Breast epithelium (tissue), 4 donors: ENCODE measurements around the gene TLE6. TPM values are rescaled to one million over a fixed set of nuclear protein-coding genes. Genes with fewer than 3 reads are reported as not detected.

ENCODE experiments used
- DNase-seq, 2 donors: peaks; one replicate each; pipeline ENCODE4 v3.0.0-alpha.2; 2019; ENCODE audit warnings: low spot score in 2 of 2
- H3K27ac ChIP-seq, 2 donors: fragments of 200-600 bp; sonication (generic) in 1 of 2; one replicate each; pipeline ENCODE4 v1.5.1; 2016 to 2019; ENCODE audit warnings: mild to moderate bottlenecking in 1 of 2
- H3K27me3 ChIP-seq, 2 donors: fragments of 200-600 bp; sonication (generic) in 1 of 2; one replicate each; pipeline versions ENCODE4 v1.5.1 to v1.6.0; 2017 to 2019; ENCODE audit warnings: control low read depth in 1 of 2, mild to moderate bottlenecking in 1 of 2
- H3K36me3 ChIP-seq: fragments of 200-600 bp; one replicate; pipeline ENCODE4 v1.5.1; 2019
- H3K4me1 ChIP-seq, 2 donors: fragments of 200-600 bp; sonication (generic); one replicate each; pipeline ENCODE4 v1.5.1; 2016 to 2019; ENCODE audit warnings: control low read depth in 1 of 2
- H3K4me3 ChIP-seq, 3 donors: fragments of 200-600 bp; sonication (generic); 1 replicate in 2 of 3; 2 replicates in 1 of 3; pipeline ENCODE4 v1.5.1; 2016 to 2019; ENCODE audit warnings: mild to moderate bottlenecking in 3 of 3, moderate library complexity in 2 of 3
- H3K9me3 ChIP-seq, 2 donors: fragments of 200-600 bp; sonication (generic) in 1 of 2; one replicate each; pipeline ENCODE4 v1.5.1; 2016 to 2019; ENCODE audit warnings: control low read depth in 1 of 2
- POLR2A ChIP-seq: fragments of 450-650 bp; IDR thresholded peaks from one replicate; pipeline ENCODE4 v1.6.1; 2016; ENCODE audit warnings: antibody characterized with exemption, mild to moderate bottlenecking, moderate library complexity
- POLR2AphosphoS5 ChIP-seq, 3 donors: sonication (generic); formaldehyde crosslinking; IDR thresholded peaks; one replicate each; pipeline ENCODE4 v1.6.1; 2017; ENCODE audit warnings: antibody characterized with exemption in 3 of 3
- intact Hi-C: fragments of 100-400 bp; cut with DNase I; formaldehyde crosslinking; loops from one replicate; pipeline ENCODE4 v1.15.1; 2023; ENCODE audit warnings: low total_unique reads
- total RNA-seq, 3 donors: library from RNA; depleted of rRNA; stranded (reverse); fragments of >200 nt; gene quantifications; one replicate each; pipeline ENCODE4 v1.1.0, GENCODE V29; 2016
- TF ChIP-seq, protein P1 (sequence below), 3 donors: fragments of 450-650 bp; IDR thresholded peaks; one replicate each; pipeline ENCODE4 v1.5.1; 2016 to 2017; ENCODE audit warnings: antibody characterized with exemption in 3 of 3, mild to moderate bottlenecking in 3 of 3, moderate library complexity in 3 of 3

Gene TLE6
- total RNA-seq, 3 donors from 2014 or later: 1.6 to 4.3 (median 3.2) TPM

DNA sequence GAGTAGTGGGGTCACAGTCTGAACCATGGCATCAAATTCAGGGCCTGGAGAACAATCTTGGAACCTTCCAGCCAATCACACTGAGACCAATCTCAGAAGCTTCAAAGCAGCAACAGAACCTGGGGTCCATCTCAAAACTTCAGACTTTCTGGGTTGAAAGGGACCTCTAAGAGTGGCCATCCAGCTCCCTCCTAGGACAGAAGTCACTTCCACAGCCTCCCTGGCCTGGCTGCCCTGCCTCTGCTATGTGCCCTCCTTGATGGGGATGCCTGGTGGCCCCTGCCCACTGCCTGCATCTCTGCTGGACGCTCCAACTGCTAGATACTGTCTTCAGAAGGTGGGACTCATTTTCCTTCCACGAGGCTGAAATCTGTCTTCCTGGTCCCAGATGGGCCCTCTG lies 49.9 kb downstream of the TLE6 start:
- Histone ChIP-seq H3K27me3 (no peaks in the 10 kb centered on the region), H3K4me3 (no peak overlapping the region), H3K36me3 (no peaks in the 10 kb centered on the region), H3K9me3 (no peaks in the 10 kb centered on the region), H3K27ac (peak overlapping the region; percentile 79 to 87), H3K4me1 (peaks cover 0 to 6% of the 10 kb centered on the region in 2 donors)
- no peak for DNase-seq
- TF ChIP-seq POLR2AphosphoS5 (IDR thresholded peaks at IDR 0.05) (no peak), POLR2A (no peak)
- TF ChIP-seq, protein P1, sequence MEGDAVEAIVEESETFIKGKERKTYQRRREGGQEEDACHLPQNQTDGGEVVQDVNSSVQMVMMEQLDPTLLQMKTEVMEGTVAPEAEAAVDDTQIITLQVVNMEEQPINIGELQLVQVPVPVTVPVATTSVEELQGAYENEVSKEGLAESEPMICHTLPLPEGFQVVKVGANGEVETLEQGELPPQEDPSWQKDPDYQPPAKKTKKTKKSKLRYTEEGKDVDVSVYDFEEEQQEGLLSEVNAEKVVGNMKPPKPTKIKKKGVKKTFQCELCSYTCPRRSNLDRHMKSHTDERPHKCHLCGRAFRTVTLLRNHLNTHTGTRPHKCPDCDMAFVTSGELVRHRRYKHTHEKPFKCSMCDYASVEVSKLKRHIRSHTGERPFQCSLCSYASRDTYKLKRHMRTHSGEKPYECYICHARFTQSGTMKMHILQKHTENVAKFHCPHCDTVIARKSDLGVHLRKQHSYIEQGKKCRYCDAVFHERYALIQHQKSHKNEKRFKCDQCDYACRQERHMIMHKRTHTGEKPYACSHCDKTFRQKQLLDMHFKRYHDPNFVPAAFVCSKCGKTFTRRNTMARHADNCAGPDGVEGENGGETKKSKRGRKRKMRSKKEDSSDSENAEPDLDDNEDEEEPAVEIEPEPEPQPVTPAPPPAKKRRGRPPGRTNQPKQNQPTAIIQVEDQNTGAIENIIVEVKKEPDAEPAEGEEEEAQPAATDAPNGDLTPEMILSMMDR (IDR thresholded peaks at IDR 0.05): no peak
- intact Hi-C loops: loop anchor here (2.0 kb wide), 1 partner anchor 40 kb away; no protein-coding TSS in a partner anchor

DNA sequence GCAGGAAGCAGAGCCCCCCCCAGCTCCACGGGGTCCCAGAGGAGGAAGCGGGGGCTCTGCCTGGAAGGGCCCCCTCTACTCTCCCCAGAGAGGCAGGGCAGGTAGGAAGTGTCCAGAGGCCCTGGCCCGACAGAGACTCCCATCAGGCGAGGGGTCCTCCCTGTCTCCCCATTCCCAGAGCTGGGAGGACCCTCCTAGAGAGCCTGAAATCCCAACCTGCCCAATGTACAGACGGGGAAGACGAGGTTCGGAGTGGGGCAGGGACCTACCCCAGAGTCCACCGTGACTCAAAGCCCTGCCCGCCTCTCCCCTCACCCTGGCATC lies 50.6 kb downstream of the TLE6 start:
- no peaks in the 10 kb centered on the region for H3K9me3 ChIP-seq
- H3K27me3 ChIP-seq: no peaks in the 10 kb centered on the region
- DNase-seq: no peak
- H3K4me1 ChIP-seq: peaks cover 0 to 6% of the 10 kb centered on the region in 2 donors
- peak overlapping the region; percentile 70 to 72 (median 71) for H3K4me3 ChIP-seq
- H3K27ac ChIP-seq: peak overlapping the region; percentile 79 to 87
- TF ChIP-seq POLR2A (no peak), POLR2AphosphoS5 (IDR thresholded peaks at IDR 0.05) (no peak)
- TF ChIP-seq, protein P1 (IDR thresholded peaks at IDR 0.05): no peak
- no peaks in the 10 kb centered on the region for H3K36me3 ChIP-seq
- intact Hi-C loops: loop anchor here (2.0 kb wide), 1 partner anchor 41 kb away; no protein-coding TSS in a partner anchor

DNA sequence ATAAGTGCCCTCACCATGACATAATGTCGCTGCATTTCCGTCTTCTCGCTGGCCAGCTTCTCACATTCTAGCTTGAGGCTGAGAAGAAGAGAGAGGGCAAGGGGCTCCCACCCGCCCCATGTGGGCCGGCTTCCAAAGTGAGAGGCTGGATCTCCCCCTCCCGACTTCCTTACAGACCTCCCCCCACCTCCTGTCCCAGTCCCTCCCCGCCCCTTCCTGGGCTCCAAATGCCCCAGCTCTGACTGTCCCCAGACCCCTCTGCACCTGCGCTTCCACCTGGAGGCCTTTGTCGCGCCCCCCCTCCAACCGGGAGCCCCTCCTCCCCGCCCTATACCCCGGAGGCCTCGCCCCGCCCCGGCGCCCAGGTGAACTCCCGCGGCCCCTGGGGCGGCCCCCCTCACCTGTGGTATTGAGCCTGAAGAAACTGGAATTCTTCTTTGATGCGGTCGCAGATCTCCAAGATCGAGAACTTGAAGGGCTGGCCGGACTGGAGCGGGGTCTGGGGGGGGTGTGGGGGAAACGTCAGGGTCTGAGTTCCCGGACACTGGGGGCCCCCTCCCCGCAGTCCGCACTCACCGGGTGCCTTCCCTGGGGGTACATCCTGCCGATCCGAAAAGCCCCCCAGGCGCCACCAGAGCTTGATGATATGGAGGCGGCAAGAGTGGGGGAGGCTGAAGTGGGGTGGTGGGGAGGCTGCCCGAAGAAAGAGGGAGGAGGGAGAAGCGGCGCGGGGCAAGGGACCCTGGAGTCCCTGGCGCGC lies 51.1 kb downstream of the TLE6 start:
- H3K36me3 ChIP-seq: no peaks in the 10 kb centered on the region
- intact Hi-C loops: no loop called here
- no peaks in the 10 kb centered on the region for H3K9me3 ChIP-seq
- H3K4me3 ChIP-seq: peak overlapping the region; percentile 70 to 72 (median 71)
- H3K4me1 ChIP-seq: peaks cover 0 to 6% of the 10 kb centered on the region in 2 donors
- no peaks in the 10 kb centered on the region for H3K27me3 ChIP-seq
- H3K27ac ChIP-seq: peak overlapping the region; percentile 79 to 87
- TF ChIP-seq POLR2A (no peak), POLR2AphosphoS5 (IDR thresholded peaks at IDR 0.05) (no peak)
- TF ChIP-seq, protein P1 (IDR thresholded peaks at IDR 0.05): no peak
- peak in 1 of 2 donors; percentile 38 for DNase-seq

DNA sequence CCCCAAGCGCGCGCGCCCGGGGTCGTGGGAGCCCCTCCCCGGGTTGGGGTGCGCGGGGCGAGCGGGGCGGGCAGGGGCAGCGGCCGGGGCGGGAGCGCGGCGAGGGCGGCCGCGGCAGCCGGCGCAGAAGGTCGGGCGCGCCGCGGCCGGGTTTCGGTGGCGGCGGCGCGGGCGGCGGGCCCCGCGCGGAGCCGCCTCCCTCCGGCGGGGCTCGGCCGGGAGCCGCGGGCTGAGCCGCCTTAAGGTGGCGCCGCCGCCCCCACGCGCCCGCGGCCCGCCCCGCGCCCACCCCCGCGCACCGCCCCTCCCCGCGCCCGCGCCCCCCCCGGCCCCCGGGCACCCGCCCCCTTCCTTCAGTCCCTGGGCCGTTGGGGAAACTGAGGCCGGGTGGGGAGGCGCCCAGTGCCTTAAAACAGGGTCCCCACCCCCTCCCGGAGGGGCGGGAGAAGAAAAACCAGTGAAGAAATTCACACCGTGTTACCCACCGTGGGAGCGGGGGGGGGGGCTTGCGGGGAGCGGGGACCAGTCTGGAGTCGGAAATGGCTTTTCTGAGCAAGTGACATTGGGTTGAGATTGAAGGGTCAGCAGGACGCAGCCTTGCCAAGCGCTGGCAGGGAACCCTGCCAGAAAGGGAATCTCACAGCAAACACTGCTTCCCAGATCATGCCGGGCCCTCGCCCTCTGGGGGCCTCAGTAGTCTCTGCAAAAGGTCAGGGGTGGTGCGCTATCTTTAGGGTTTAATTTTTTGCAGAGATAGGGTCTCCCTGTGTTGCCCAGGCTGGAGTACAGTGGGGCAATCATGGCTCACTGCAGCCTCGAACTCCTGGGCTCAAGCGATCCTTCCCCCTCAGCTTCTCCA lies 51.9 kb downstream of the TLE6 start, which contains the start of gene TLE2:
Gene TLE2 (minus strand): TSS at position 216 of the 859 bp plus-strand sequence. CDS start 376 bp downstream, outside the sequence.
- peaks cover 0 to 10% of the 10 kb centered on the region in 2 donors for H3K4me1 ChIP-seq
- intact Hi-C loops: no loop called here
- H3K9me3 ChIP-seq: no peaks in the 10 kb centered on the region
- no peak for TF ChIP-seq POLR2AphosphoS5 (IDR thresholded peaks at IDR 0.05)
- no peak for TF ChIP-seq POLR2A
- TF ChIP-seq, protein P1 (IDR thresholded peaks at IDR 0.05): no peak
- H3K27ac ChIP-seq: peak within 1 kb of the TSS; percentile 79 to 87
- no peak for DNase-seq
- H3K27me3 ChIP-seq: no peaks in the 10 kb centered on the region
- peak within 1 kb of the TSS; percentile 70 to 72 (median 71) for H3K4me3 ChIP-seq
- no peaks in the 10 kb centered on the region for H3K36me3 ChIP-seq

DNA sequence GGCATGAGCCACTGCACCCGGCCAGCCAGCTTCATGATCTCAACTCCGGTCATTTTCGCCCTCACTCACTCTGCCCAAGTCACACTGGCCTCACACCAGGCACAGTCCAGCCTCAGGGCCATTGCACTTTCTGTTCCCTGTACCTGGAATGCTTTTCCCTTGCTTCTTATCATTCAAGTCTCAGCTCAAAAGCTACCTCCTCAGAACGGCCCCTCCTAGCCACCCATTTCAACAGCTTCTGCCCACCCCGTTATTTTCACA lies 54.2 kb downstream of the TLE6 start:
- intact Hi-C loops: no loop called here
- H3K9me3 ChIP-seq: no peaks in the 10 kb centered on the region
- no peaks in the 10 kb centered on the region for H3K36me3 ChIP-seq
- no peak for DNase-seq
- no peaks in the 10 kb centered on the region for H3K27me3 ChIP-seq
- no peak overlapping the region for H3K4me3 ChIP-seq
- no peak for TF ChIP-seq POLR2AphosphoS5 (IDR thresholded peaks at IDR 0.05)
- TF ChIP-seq, protein P1 (IDR thresholded peaks at IDR 0.05): no peak
- TF ChIP-seq POLR2A: no peak
- H3K27ac ChIP-seq: no peak overlapping the region
- H3K4me1 ChIP-seq: peaks cover 2 to 17% of the 10 kb centered on the region in 2 donors
